GM19025 (cell line): ENCODE results near the gene GMCL1.
"Not testable (repeated sequence)": the region's sequence is repeated elsewhere in the genome, so short reads cannot be mapped to it uniquely, and the experiment has no call there.

Experiments used
- ATAC-seq: cut with Tn5 transposase; IDR thresholded peaks from one replicate; pipeline ENCODE4 v1.9.1; 2021; ENCODE audit warnings: mild to moderate bottlenecking, low read depth, moderate library complexity; ENCODE audit not compliant: unreplicated experiment

Gene GMCL1

GRCh38 chr2:69805887-69806286 is 23.6 kb upstream of the GMCL1 start:
- ATAC-seq, result no peak

DNA sequence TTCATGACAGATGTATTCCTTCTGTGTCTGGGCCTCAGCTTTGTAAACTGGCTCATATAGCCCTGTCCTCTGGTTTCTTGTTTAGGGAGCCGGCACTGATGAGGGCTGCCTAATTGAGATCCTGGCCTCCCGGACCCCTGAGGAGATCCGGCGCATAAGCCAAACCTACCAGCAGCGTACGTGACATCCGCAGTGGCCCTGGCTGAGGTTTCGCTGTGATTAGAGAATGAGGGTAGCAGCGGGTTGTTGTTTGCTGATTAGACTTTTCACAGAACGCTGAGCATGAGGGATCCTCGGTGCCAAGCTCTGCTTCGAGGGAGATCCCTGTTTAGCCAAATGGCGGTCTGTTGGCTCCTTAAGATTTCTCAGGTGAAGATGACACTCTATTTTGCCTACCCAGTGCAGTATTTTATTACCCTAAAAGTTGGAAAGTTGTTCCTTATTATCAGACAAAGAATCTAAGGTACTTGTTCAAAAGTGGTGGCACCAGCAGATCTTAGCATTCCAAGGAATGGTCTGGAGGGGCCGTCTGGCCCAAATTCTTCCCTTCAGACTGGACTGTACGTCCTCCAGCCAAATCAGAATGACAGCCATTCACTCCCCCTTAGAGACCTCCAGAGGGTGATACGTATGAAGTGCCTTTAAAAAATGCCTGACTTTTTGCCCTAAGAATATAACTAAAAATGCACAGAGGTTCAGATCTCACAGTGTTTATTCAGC is 21.5 kb upstream of the GMCL1 start:
- no peak for ATAC-seq

DNA sequence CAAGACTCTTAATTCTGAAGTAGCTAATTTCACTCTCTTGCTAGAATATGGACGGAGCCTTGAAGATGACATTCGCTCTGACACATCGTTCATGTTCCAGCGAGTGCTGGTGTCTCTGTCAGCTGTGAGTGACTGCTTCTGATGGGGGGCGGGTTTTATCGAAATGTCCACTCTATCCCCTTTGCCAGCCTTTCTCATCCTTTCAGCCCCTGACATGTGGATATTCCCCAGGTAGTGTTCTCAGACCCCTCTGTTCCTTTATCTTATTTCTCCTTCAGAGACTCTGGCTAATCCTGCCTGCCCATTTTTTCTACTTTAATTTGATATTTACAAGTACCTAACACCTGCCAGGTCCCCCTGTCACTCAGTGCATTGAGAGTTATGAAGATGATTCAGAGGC is 18.9 kb upstream of the GMCL1 start:
- no peak for ATAC-seq

DNA sequence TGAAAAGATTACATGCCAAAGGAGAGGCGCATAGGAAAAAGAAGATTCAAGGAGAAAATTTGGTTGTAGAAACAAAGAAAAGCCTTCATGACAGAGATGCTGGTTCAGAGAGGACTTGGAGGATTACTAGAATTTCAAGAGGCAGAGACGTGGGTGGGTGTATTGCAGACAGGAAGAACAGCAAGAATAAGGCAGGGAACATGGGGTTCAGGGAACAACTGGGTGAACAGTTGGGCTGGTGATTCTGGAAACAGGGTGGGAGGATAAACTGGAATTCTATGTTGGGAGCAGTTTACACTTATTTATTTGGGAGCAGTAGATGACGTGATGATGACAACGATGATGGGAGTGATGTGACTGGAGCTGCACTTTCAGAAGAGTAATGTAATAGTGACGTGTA is 18.4 kb upstream of the GMCL1 start:
- ATAC-seq, result no peak

GRCh38 chr2:69811591-69811990 is 17.9 kb upstream of the GMCL1 start:
- no peak for ATAC-seq

GRCh38 chr2:69815717-69816116 is 13.7 kb upstream of the GMCL1 start:
- ATAC-seq, result no peak

DNA sequence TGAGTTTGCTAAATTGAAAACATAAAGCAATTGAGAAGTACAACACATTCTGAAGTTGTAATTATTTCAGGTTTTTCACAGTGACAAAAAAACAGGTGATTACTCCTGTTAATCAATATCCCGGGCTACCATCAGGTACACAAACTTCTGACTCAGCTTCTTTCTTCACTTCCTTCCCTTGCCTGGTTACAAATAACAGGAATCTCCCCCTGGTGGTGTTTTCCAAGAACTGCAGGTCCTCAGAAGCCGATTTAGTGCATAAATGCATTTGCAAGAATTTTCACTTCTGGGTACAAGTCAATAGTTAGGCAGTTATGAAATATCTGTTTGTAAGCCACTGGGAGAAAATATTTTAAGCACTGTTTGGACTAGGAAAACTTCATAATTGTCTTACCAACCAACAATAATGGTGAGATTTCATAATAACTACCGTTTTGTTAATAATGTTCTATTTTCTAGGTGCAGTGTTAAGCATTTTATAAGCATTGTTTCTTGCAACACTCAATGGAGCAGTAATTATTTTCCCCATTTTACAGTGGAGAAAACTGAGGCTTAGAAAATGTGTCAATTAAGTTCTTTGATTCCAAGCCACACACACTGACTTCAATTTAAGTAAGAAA is 12.4 kb upstream of the GMCL1 start:
- ATAC-seq, result no peak

DNA sequence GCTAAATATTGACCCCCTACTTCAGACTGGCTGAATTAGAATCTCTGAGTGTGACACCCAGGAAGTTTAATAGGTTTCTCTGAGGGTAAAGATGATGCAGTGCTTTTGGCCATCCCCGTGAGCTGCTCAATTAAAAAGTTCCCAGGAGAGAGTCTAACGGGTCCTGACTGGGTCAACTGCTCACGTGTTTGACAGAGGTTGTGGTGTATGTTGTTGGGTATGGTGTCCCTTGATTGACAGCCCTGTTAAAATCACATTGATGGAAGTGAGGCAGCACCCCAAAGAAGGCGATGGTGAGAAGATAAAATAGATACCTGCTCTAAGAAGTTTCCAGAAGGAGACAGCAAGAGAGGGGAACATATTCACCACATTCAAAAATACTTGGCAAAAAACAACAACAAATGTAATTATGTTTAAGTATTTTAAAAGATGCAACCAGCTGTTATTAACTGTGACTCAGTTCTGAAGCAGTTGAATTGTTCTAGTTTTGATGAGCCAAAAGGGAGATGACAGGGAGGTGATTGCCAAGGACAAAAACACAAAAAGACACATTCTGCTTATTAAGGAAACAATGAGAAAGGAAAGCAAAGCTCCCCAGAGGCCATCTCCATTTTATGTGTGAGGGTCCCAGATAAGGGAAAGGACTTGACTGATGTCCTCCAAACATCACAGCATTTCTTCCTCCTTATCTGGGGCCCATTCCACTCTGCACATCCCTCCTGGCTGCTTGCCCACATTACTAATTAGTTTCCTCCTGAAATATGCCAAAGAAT is 11.5 kb upstream of the GMCL1 start:
- ATAC-seq, result no peak

GRCh38 chr2:69827796-69828540 is 1.5 kb upstream of the GMCL1 start:
- no peak for ATAC-seq

DNA sequence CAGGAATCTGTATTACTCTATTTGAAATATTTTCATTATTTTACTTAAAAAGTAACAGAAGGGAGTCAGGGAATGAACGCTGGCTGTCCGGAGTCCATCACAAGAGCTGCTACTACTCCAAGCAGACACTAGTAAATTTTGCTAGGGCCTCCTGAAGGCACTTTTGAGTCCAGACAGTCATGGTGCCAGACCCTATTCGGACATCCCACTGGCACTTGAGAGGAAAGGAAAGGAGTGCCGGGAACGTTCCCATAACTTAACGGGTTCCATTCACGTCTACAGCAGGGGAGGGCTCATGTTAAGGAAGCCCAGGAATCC is 563 bp upstream of the GMCL1 start:
- ATAC-seq, result no peak

DNA sequence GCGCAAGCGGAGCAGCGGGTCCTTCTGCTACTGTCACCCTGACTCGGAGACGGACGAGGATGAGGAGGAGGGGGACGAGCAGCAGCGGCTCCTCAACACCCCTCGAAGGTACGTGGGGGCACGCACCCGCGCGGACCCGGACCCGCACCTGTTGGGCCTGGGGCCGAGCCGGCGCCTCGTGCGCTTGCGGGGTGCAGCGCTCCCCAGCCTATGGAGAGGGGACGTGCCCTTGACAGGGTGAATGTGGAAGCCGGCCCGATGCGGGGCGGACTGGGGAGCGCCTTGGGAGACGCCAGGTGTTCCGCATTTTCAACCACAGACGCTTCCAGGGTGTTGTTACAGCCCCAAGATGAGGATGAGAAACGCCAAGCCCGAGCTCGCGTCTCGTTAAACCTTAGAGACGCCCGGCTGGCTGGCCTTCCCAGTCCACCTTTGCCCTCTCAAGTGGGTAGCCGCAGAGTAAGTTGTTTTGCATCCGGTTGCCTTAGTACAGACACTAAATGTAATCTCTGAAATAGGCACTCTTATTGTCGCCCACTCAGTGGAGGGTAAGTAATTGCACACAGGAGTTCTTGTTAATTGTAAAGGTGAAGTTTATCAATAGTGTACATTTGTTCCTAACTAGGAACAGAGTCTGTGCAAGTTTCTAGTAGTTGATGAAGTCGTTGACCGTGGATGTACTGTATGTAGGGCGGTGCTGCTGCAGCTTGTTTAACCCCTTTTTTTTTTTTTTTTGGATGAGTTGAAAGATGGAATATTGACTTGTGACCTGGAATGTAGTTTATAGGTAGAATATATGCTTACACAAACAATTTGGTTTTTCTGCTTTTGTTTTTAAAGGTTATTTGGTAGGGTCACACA is 815 bp downstream of the GMCL1 start:
- peak; percentile 22 for ATAC-seq

DNA sequence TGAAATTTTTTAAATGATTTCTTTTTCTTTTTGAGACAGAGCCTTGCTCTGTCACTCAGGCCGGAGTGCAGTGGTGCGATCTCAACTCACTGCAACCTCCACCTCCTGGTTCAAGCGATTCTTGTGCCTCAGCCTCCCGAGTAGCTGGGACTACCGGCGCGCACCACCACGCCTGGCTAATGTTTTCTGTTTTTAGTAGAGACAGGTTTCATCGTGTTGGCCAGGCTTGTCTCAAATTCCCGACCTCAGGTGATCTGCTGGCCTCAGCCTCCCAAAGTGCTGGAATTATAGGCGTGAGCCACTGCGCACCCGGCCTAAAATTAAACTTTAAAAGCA is 1.4 kb downstream of the GMCL1 start:
- not testable (repeated sequence) for ATAC-seq

DNA sequence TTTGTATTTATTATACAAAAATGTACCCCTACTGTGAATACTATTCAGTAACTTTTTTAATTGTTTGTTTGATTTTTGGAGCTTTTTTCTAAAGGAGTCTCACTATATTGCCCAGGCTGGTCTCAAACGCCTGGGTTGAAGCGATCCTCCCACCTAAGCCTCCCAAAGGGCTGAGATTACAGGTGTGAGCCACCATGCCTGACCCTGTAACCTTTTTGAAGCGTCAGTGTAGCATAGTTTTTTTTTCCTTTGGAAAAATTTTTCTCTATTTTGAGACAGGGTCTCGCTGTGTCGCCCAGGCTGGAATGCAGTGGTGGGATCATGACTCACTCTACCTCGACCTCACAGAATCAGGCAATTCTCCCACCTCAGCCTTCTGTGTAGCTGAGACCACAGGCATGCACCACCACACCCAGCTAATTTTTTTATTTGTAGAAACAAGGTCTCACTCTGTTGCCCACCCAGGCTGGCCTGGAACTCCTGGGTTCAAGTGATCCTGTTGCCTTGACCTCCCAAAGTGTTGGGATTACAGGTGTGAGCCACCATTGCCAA is 2.0 kb downstream of the GMCL1 start:
- ATAC-seq, result no peak

- no peak for ATAC-seq
These were observed 4.3 kb downstream of the GMCL1 start for GRCh38 chr2:69833752-69834151.

DNA sequence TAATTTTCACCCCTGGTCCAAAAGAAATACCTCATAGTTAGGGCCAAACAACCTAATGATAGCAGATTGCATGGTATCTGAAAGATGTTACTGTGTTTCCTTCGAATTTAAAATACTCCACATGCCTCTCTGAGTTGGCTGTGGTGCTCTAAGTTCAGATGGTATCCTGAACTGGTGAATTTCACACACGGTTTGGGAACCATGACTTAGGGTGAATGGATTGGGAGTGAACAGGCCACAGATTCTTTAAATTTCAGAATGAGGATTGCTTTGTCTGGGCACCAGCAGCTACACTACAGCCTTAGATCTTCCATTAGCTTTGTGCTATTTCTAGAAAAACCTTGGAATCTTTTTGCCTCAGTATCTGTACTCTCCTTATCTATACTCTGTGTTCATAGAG is 6.2 kb downstream of the GMCL1 start:
- no peak for ATAC-seq

GRCh38 chr2:69836316-69836715 is 6.9 kb downstream of the GMCL1 start:
- ATAC-seq, result no peak

DNA sequence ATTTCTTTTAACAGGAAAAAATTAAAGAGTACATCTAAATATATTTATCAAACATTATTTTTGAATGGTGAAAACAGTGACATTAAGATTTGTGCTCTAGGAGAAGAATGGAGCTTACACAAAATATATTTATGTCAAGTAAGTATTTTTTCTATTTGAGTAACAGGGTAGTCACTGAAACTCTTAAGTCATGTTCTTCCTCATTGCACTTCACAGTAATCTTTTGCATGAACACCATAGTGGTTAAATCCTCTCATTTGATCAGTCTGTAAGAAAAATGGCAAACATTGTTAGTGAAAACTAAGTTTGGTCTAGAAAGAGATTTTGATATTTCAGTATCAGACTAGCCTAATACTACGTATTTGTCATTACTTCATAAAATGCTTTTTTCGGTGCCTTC is 8.1 kb downstream of the GMCL1 start:
- ATAC-seq, result no peak

GRCh38 chr2:69843993-69844392 is 14.5 kb downstream of the GMCL1 start:
- ATAC-seq, result no peak

GRCh38 chr2:69844560-69844959 is 15.1 kb downstream of the GMCL1 start:
- ATAC-seq, result no peak
